ENCODE data around the gene PCDHGB5. TPM values are rescaled to one million over a fixed set of nuclear protein-coding genes. Genes with fewer than 3 reads are reported as not detected.
"Not testable (repeated sequence)": the region's sequence is repeated elsewhere in the genome, so short reads cannot be mapped to it uniquely, and the experiment has no call there.

The PCDHGB5 gene
- total RNA-seq, 2 donors from 2014 or later, result 0.09 to 0.24 TPM

- H3K4me1 Mint-ChIP-seq, result no peaks in the 10 kb centered on the region
- no peak for ATAC-seq (replicated peaks)
- H3K27ac Mint-ChIP-seq, result no peak within 1 kb of the TSS
- no peak within 1 kb of the TSS for H3K4me3 Mint-ChIP-seq
- H3K9me3 Mint-ChIP-seq, result peaks cover 21% of the 10 kb centered on the region
- H3K27me3 Mint-ChIP-seq, result peaks cover 54% of the 10 kb centered on the region
- peaks cover 10% of the 10 kb centered on the region for H3K36me3 Mint-ChIP-seq (ENCODE audit: low read depth)
These were observed 5.1 kb upstream of the PCDHGB5 start, which contains the start of gene PCDHGA8 for GRCh38 chr5:141392429-141393198. Gene PCDHGA8, plus strand, starts transcription at chr5:141392633. Its CDS starts 181 bp downstream, at chr5:141392814.

DNA sequence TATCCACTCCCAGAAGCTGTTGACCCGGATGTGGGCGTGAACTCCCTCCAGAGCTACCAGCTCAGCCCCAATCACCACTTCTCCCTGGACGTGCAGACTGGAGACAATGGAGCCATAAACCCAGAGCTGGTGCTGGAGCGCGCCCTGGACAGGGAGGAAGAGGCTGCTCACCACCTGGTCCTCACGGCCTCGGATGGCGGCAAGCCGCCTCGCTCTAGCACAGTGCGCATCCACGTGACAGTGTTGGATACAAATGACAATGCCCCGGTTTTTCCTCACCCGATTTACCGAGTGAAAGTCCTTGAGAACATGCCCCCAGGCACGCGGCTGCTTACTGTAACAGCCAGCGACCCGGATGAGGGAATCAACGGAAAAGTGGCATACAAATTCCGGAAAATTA, 4.5 kb upstream of the PCDHGB5 start:
- no peak overlapping the region for H3K4me3 Mint-ChIP-seq
- H3K36me3 Mint-ChIP-seq (ENCODE audit: low read depth), result peaks cover 9% of the 10 kb centered on the region
- peaks cover 21% of the 10 kb centered on the region for H3K9me3 Mint-ChIP-seq
- peaks cover 52% of the 10 kb centered on the region for H3K27me3 Mint-ChIP-seq
- no peak overlapping the region for H3K27ac Mint-ChIP-seq
- ATAC-seq (replicated peaks), result no peak
- H3K4me1 Mint-ChIP-seq, result no peaks in the 10 kb centered on the region

DNA sequence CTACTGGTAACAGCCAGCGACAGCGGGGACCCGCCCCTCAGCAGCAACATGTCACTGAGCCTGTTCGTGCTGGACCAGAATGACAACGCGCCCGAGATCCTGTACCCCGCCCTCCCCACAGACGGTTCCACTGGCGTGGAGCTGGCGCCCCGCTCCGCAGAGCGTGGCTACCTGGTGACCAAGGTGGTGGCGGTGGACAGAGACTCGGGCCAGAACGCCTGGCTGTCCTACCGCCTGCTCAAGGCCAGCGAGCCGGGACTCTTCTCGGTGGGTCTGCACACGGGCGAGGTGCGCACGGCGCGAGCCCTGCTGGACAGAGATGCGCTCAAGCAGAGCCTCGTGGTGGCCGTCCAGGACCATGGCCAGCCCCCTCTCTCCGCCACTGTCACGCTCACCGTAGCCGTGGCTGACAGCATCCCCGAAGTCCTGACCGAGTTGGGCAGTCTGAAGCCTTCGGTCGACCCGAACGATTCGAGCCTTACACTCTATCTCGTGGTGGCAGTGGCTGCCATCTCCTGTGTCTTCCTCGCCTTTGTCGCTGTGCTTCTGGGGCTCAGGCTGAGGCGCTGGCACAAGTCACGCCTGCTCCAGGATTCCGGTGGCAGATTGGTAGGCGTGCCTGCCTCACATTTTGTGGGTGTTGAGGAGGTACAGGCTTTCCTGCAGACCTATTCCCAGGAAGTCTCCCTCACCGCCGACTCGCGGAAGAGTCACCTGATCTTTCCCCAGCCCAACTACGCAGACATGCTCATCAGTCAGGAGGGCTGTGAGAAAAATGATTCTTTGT, 3.2 kb upstream of the PCDHGB5 start:
- H3K36me3 Mint-ChIP-seq (ENCODE audit: low read depth); H3K4me1 Mint-ChIP-seq; ATAC-seq (replicated peaks); H3K27ac Mint-ChIP-seq; H3K4me3 Mint-ChIP-seq: not testable (repeated sequence)
- H3K27me3 Mint-ChIP-seq, result peaks cover 52% of the 10 kb centered on the region
- peaks cover 13% of the 10 kb centered on the region for H3K9me3 Mint-ChIP-seq

- Mint-ChIP-seq H3K9me3 (peaks cover 9% of the 10 kb centered on the region), H3K27me3 (peaks cover 56% of the 10 kb centered on the region), H3K36me3 (ENCODE audit: low read depth) (peaks cover 6% of the 10 kb centered on the region), H3K4me1 (no peaks in the 10 kb centered on the region), H3K4me3 (no peak overlapping the region), H3K27ac (no peak overlapping the region)
- ATAC-seq (replicated peaks), result no peak
These were observed 861 bp downstream of the PCDHGB5 start for GRCh38 chr5:141398608-141399007.

GRCh38 chr5:141399555-141400258, 2.0 kb downstream of the PCDHGB5 start:
- Mint-ChIP-seq H3K4me1 (no peaks in the 10 kb centered on the region), H3K27me3 (peaks cover 56% of the 10 kb centered on the region)

DNA sequence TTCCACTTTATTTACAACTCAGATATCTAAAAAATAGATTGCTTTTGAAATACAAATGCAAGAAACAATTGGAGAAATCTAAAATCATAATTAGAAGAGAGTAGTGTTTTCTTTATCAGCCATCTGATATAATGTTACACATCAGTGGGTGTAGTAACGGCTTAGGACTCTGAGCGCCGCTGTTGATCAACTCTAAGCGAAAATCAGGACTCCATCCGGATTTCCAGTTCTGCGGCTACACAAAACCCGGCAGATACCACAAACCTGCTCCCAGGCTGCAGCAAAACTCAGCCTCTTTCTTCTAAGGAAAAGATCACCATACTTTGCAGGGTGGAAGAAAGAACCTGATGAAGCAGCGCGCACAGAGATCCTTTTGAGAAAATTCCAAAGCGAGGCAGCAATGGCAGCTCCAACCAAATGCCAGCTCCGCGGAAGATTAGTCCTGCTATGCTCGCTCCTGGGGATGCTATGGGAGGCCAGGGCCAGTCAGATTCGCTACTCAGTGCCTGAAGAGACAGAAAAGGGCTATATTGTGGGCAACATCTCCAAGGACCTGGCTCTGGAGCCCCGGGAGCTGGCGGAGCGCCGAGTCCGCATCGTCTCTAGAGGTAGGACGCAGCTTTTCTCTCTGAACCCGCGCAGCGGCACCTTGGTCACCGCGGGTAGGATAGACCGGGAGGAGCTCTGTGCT, 5.0 kb downstream of the PCDHGB5 start, which contains the start of gene PCDHGA9:
PCDHGA9 (plus strand) TSS at position 226 of the 691 bp plus-strand sequence; CDS start at position 401, 175 bp downstream.
- ATAC-seq (replicated peaks), result no peak
- H3K27me3 Mint-ChIP-seq, result peaks cover 58% of the 10 kb centered on the region
- H3K4me3 Mint-ChIP-seq, result peak within 1 kb of the TSS; percentile 36
- H3K4me1 Mint-ChIP-seq, result no peaks in the 10 kb centered on the region
- H3K27ac Mint-ChIP-seq, result no peak within 1 kb of the TSS
- H3K36me3 Mint-ChIP-seq (ENCODE audit: low read depth), result peaks cover 6% of the 10 kb centered on the region
- H3K9me3 Mint-ChIP-seq, result peaks cover 4% of the 10 kb centered on the region

More at GRCh38 chr5:141399555-141400258, 2.0 kb downstream of the PCDHGB5 start:
- H3K9me3 Mint-ChIP-seq, result peaks cover 4% of the 10 kb centered on the region
- H3K4me3 Mint-ChIP-seq, result no peak overlapping the region
- H3K36me3 Mint-ChIP-seq (ENCODE audit: low read depth), result peaks cover 6% of the 10 kb centered on the region
- no peak overlapping the region for H3K27ac Mint-ChIP-seq
- no peak for ATAC-seq (replicated peaks)

- Mint-ChIP-seq H3K36me3 (ENCODE audit: low read depth) (peaks cover 6% of the 10 kb centered on the region), H3K4me3 (no peak overlapping the region), H3K4me1 (no peaks in the 10 kb centered on the region), H3K9me3 (peaks cover 8% of the 10 kb centered on the region), H3K27me3 (peaks cover 62% of the 10 kb centered on the region), H3K27ac (no peak overlapping the region)
- ATAC-seq (replicated peaks), result no peak
These were observed 5.6 kb downstream of the PCDHGB5 start for GRCh38 chr5:141403387-141403786.

DNA sequence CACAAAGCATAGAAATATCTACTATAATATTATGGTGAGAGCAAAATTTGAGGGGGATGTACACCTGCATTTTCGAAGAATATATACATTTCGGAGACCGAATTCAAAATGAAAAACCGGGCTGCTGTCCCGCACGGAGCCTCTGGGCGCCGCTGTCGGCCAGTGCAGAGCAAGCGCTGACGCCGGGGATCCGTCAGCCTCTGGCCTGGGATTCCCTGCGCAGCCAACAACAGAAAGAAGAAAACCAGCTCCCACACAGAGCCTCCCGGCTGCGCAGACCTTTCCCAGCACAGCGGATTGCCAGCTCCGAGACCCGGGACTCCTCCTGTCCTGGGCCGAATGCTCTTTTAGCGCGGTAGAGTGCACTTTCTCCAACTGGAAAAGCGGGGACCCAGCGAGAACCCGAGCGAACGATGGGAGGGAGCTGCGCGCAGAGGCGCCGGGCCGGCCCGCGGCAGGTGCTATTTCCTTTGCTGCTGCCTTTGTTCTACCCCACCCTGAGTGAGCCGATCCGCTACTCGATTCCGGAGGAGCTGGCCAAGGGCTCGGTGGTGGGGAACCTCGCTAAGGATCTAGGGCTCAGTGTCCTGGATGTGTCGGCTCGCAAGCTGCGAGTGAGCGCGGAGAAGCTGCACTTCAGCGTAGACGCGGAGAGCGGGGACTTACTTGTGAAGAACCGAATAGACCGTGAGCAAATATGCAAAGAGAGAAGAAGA, 10.2 kb downstream of the PCDHGB5 start, which contains the start of gene PCDHGB6:
PCDHGB6 (plus strand) TSS at position 232 of the 716 bp plus-strand sequence; CDS start at position 414, 182 bp downstream.
- H3K36me3 Mint-ChIP-seq (ENCODE audit: low read depth), result peaks cover 14% of the 10 kb centered on the region
- H3K9me3 Mint-ChIP-seq, result peaks cover 15% of the 10 kb centered on the region
- H3K4me1 Mint-ChIP-seq; H3K27ac Mint-ChIP-seq; ATAC-seq (replicated peaks): not testable (repeated sequence)
- peaks cover 49% of the 10 kb centered on the region for H3K27me3 Mint-ChIP-seq
- H3K4me3 Mint-ChIP-seq, result peak within 1 kb of the TSS; percentile 45

DNA sequence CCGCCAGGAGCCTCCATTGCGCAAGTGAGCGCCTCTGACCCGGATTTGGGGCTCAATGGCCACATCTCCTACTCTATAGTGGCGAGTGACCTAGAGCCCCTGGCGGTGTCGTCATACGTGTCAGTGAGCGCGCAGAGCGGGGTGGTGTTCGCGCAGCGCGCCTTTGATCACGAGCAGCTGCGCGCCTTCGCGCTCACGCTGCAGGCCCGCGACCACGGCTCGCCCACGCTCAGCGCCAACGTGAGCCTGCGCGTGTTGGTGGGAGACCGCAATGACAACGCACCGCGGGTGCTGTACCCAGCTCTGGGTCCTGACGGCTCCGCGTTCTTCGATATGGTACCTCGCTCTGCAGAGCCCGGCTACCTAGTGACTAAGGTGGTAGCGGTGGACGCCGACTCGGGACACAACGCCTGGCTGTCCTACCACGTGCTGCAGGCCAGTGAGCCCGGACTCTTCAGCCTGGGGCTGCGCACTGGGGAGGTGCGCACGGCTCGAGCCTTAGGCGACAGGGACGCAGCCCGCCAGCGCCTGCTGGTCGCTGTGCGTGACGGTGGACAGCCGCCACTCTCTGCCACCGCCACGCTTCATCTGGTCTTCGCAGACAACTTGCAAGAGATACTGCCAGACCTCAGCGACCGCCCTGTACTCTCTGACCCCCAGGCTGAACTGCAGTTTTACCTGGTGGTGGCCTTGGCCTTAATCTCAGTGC, 12.0 kb downstream of the PCDHGB5 start:
- Mint-ChIP-seq H3K27ac (no peak overlapping the region), H3K36me3 (ENCODE audit: low read depth) (peaks cover 29% of the 10 kb centered on the region), H3K4me3 (no peak overlapping the region), H3K4me1 (peaks cover 4% of the 10 kb centered on the region), H3K27me3 (peaks cover 49% of the 10 kb centered on the region), H3K9me3 (peaks cover 15% of the 10 kb centered on the region)
- no peak for ATAC-seq (replicated peaks)

DNA sequence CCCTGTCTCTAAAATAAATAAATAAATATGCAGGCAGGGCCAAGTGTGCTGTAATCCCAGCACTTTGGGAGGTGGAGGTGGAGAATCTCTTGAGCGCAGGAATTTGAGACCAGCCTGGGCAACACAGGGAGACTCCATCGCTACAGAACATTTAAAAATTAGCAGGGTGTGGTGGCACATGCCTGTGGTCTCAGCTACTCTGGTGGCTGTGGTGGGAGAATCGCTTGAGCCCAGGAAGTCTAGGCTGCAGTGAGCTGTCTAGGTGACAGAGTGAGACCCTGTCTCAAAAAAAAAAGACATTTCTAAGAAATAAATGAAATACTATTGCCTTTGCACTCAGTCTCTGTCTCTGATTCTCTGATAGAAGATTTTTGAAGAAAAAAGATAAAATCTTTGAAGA, 13.8 kb downstream of the PCDHGB5 start:
- ATAC-seq (replicated peaks), result no peak
- peaks cover 46% of the 10 kb centered on the region for H3K27me3 Mint-ChIP-seq
- H3K27ac Mint-ChIP-seq, result no peak overlapping the region
- H3K9me3 Mint-ChIP-seq, result peaks cover 15% of the 10 kb centered on the region
- H3K4me3 Mint-ChIP-seq, result no peak overlapping the region
- peaks cover 4% of the 10 kb centered on the region for H3K4me1 Mint-ChIP-seq
- H3K36me3 Mint-ChIP-seq (ENCODE audit: low read depth), result peaks cover 29% of the 10 kb centered on the region

DNA sequence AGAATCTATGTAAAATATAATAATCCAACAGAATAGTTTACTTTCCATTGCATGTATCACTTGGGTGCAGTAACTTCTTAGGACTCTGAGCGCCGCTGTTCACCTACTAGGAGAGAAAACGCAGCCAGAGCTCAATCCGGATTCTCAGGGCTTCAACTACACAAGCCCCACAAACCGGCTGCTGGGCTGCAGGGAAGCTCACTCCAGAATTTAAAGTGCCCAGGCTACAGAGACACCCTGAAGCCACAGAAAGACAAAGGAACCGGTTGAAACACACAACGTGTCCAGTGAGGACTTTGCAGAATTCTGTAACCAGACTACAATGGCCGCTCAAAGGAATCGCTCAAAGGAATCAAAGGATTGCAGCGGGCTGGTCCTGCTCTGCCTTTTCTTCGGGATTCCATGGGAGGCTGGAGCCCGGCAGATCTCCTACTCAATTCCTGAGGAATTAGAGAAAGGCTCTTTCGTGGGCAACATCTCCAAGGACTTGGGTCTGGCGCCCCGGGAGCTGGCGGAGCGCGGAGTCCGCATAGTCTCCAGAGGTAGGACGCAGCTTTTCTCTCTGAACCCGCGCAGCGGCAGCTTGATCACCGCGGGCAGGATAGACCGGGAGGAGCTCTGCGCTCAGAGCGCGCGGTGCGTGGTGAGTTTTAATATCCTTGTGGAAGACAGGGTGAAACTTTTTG, 15.2 kb downstream of the PCDHGB5 start, which contains the start of gene PCDHGA10:
PCDHGA10 (plus strand) TSS at position 134 of the 686 bp plus-strand sequence; CDS start at position 323, 189 bp downstream.
- H3K27ac Mint-ChIP-seq, result peak within 1 kb of the TSS; percentile 22

DNA sequence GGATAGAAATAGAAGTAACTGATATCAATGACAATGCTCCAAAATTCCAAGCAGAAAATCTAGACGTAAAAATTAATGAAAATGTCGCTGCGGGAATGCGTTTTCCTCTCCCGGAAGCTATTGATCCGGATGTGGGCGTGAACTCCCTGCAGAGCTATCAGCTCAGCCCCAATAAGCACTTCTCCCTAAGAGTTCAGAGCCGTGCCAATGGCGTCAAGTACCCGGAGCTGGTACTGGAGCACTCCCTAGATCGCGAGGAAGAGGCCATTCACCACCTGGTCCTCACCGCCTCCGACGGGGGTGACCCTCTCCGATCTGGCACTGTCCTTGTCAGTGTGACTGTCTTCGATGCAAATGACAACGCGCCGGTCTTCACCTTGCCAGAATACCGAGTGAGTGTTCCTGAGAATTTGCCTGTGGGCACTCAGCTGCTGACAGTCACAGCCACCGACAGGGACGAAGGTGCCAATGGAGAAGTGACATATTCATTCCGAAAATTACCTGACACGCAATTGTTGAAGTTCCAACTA, 15.9 kb downstream of the PCDHGB5 start:
- Mint-ChIP-seq H3K27ac (no peak overlapping the region), H3K27me3 (peaks cover 45% of the 10 kb centered on the region), H3K4me3 (peak overlapping the region; percentile 76), H3K9me3 (peaks cover 11% of the 10 kb centered on the region), H3K4me1 (peaks cover 4% of the 10 kb centered on the region), H3K36me3 (ENCODE audit: low read depth) (peaks cover 39% of the 10 kb centered on the region)
- no peak for ATAC-seq (replicated peaks)

More for the DNA sequence above, 15.2 kb downstream of the PCDHGB5 start, which contains the start of gene PCDHGA10:
- Mint-ChIP-seq H3K4me3 (peak within 1 kb of the TSS; percentile 76), H3K27me3 (peaks cover 43% of the 10 kb centered on the region), H3K9me3 (peaks cover 15% of the 10 kb centered on the region), H3K4me1 (peaks cover 4% of the 10 kb centered on the region), H3K36me3 (ENCODE audit: low read depth) (peaks cover 33% of the 10 kb centered on the region)
- peak; percentile 70 for ATAC-seq (replicated peaks)
